ENCODE results near the gene CLEC4E.
"Not testable (repeated sequence)": the region's sequence is repeated elsewhere in the genome, so short reads cannot be mapped to it uniquely, and the experiment has no call there.

CLEC4E gene, protein sequence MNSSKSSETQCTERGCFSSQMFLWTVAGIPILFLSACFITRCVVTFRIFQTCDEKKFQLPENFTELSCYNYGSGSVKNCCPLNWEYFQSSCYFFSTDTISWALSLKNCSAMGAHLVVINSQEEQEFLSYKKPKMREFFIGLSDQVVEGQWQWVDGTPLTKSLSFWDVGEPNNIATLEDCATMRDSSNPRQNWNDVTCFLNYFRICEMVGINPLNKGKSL

DNA sequence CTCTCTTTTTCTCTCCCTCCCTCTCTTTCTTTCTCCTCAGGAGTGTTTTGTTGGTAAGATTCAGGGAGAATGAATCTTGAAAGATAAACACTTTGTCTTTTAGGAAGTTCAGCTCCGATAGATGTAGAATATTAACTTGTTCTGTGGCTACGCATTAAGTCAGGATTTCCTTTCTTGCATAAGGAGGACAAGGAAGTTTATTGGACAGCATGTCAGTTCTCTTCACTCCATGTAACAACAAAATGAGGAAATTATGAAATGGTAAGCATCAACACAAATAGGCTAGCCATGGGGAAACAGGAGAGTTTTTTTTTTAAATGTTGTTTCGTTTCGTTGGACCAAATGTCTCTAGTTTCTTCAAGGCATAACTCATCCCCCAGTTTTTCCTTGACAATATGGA, at the start of gene CLEC4E:
CLEC4E (minus strand) TSS at position 75 of the 400 bp plus-strand sequence. CDS start 108 bp downstream, outside the sequence.
- H3K4me1 ChIP-seq (ENCODE audit: control insufficient read depth, insufficient read depth, low read length, unreplicated experiment); H2AFZ ChIP-seq (ENCODE audit: low read length, unreplicated experiment); H3K4me3 ChIP-seq (ENCODE audit: low read depth, low read length); H3K27ac ChIP-seq (ENCODE audit: low read depth, low read length); H3K79me2 ChIP-seq (ENCODE audit: control insufficient read depth, insufficient read depth, low read length, unreplicated experiment); H3K36me3 ChIP-seq (ENCODE audit: insufficient read depth, low read length): not testable (repeated sequence)
- peaks cover 41% of the 10 kb centered on the region for H3K27me3 ChIP-seq (ENCODE audit: insufficient read depth, low read length)

DNA sequence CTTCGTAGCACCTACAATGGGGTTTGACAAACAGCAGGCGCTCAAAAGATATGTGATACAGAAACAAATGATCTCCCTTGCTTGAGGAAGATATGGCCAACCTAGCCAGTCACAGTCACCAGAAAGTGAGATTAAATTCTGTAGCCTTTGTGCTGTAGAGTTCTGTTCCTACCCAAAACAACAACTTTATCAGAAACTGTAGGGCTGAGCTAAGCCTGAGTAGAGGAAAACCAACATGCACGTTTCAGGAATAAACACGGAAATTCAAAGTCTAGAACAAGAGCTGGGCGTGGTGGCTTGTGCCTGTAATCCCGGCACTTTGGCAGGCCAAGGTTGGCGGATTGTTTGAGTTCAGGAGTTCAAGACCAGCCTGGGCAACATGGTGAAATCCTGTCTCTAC, 49.0 kb upstream of the CLEC4E start:
- Histone ChIP-seq H2AFZ (ENCODE audit: low read length, unreplicated experiment) (no peak overlapping the region), H3K79me2 (ENCODE audit: control insufficient read depth, insufficient read depth, low read length, unreplicated experiment) (no peaks in the 10 kb centered on the region), H3K36me3 (ENCODE audit: insufficient read depth, low read length) (no peaks in the 10 kb centered on the region), H3K4me3 (ENCODE audit: low read depth, low read length) (no peak overlapping the region), H3K4me1 (ENCODE audit: control insufficient read depth, insufficient read depth, low read length, unreplicated experiment) (no peaks in the 10 kb centered on the region), H3K27me3 (ENCODE audit: insufficient read depth, low read length) (peaks cover 10% of the 10 kb centered on the region; the same call in 1 of the 2 replicates), H3K27ac (ENCODE audit: low read depth, low read length) (no peak overlapping the region)

DNA sequence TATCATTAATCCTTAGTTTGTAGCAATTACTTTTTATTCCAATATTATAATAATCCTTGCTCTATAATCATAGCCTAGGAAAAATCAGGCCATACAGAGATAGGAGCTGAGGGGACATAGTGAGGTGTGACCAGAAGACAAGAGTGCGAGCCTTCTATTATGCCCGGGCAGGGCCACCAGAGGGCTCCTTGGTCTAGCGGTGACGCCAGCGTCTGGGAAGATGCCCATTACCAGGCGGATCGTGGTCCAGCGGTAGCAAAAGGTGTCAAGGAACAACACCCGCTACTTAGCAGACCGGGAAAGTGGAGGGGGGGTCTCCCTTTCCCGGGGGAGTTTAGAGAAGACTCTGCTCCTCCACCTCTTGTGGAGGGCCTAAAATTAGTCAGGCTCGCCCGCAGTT, 43.8 kb upstream of the CLEC4E start:
- H3K4me3 ChIP-seq (ENCODE audit: low read depth, low read length); H3K27me3 ChIP-seq (ENCODE audit: insufficient read depth, low read length); H2AFZ ChIP-seq (ENCODE audit: low read length, unreplicated experiment); H3K79me2 ChIP-seq (ENCODE audit: control insufficient read depth, insufficient read depth, low read length, unreplicated experiment); H3K36me3 ChIP-seq (ENCODE audit: insufficient read depth, low read length); H3K4me1 ChIP-seq (ENCODE audit: control insufficient read depth, insufficient read depth, low read length, unreplicated experiment); H3K27ac ChIP-seq (ENCODE audit: low read depth, low read length): not testable (repeated sequence)

DNA sequence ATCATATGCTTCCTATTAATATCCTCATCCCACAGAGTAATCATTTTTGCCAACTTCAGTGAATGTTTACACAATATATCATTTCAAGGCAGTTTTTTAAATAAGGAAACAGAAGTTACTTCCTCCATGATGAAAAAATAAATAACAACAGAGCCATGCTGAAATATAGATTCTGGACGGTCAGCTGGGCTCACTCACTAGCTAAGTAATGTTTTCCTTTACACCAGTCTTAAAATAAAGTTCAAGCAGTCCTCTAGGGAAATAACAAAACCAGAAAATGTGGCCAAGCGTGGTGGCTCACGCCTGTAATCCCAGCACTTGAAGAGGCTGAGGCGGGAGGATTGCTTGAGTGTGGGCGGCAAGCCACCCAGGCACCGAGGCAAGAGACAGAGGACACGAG, 43.3 kb upstream of the CLEC4E start:
- no peaks in the 10 kb centered on the region for H3K79me2 ChIP-seq (ENCODE audit: control insufficient read depth, insufficient read depth, low read length, unreplicated experiment)
- H3K27me3 ChIP-seq (ENCODE audit: insufficient read depth, low read length) = peaks cover 2% of the 10 kb centered on the region
- no peaks in the 10 kb centered on the region for H3K4me1 ChIP-seq (ENCODE audit: control insufficient read depth, insufficient read depth, low read length, unreplicated experiment)

DNA sequence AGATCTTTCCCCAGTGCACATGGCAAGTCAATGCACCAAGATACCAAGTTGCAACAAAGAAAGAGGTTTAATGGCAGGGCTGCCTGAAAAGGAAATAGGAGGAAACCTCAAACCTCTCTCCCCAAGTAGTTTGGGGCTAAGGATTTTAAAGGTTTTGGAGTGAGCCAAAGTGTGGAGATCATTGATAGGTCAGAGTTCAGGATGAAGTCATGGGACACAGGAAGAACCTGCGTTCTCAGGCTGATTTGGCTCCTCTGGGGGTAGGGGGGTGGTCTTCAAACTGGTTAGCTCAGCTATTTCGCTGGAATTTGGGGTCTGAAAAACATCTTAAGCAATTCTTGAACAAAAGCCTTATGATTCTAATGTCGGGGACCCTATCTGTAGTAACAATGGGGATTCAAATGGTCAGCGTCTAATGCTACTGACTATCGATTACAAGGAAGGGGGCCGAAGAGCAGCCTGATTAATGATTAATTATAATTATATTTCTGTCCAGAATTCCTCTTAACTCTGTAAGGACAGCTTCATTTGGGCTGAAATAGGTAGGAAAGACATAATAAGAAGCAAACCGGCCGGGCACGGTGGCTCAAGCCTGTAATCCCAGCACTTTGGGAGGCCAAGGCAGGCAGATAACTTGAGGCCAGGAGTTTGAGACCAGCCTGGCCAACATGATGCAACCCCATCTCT, 40.5 kb upstream of the CLEC4E start:
- Histone ChIP-seq H2AFZ (ENCODE audit: low read length, unreplicated experiment) (no peak overlapping the region), H3K36me3 (ENCODE audit: insufficient read depth, low read length) (no peaks in the 10 kb centered on the region), H3K4me1 (ENCODE audit: control insufficient read depth, insufficient read depth, low read length, unreplicated experiment) (no peaks in the 10 kb centered on the region), H3K4me3 (ENCODE audit: low read depth, low read length) (no peak overlapping the region), H3K27me3 (ENCODE audit: insufficient read depth, low read length) (peaks cover 9% of the 10 kb centered on the region), H3K79me2 (ENCODE audit: control insufficient read depth, insufficient read depth, low read length, unreplicated experiment) (no peaks in the 10 kb centered on the region), H3K27ac (ENCODE audit: low read depth, low read length) (no peak overlapping the region)

More for the DNA sequence above, 43.3 kb upstream of the CLEC4E start:
- H3K36me3 ChIP-seq (ENCODE audit: insufficient read depth, low read length) = no peaks in the 10 kb centered on the region
- no peak overlapping the region for H2AFZ ChIP-seq (ENCODE audit: low read length, unreplicated experiment)
- no peak overlapping the region for H3K27ac ChIP-seq (ENCODE audit: low read depth, low read length)
- no peak overlapping the region for H3K4me3 ChIP-seq (ENCODE audit: low read depth, low read length)

DNA sequence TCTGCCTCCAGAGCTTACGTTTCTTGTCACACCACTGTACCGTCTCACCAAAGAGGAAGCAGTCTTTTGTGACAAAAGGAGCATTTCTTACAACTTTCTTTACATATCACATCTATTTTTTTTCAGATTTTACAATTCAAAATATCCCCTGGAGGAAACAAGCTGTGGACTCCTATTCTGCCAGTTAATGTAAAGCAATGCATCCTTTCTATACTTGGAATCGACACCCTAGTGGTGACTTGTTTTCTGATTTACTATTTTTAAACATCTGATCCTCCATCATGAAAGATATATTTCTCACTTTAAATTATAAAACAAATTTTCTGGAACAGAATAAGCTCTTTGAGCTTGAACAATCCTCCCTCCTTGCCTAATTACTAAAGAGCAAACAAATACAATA, 37.2 kb upstream of the CLEC4E start:
- Histone ChIP-seq H3K79me2 (ENCODE audit: control insufficient read depth, insufficient read depth, low read length, unreplicated experiment) (no peaks in the 10 kb centered on the region), H3K27me3 (ENCODE audit: insufficient read depth, low read length) (peaks cover 9% of the 10 kb centered on the region), H3K4me1 (ENCODE audit: control insufficient read depth, insufficient read depth, low read length, unreplicated experiment) (no peaks in the 10 kb centered on the region), H2AFZ (ENCODE audit: low read length, unreplicated experiment) (no peak overlapping the region), H3K36me3 (ENCODE audit: insufficient read depth, low read length) (no peaks in the 10 kb centered on the region), H3K4me3 (ENCODE audit: low read depth, low read length) (no peak overlapping the region), H3K27ac (ENCODE audit: low read depth, low read length) (no peak overlapping the region)

DNA sequence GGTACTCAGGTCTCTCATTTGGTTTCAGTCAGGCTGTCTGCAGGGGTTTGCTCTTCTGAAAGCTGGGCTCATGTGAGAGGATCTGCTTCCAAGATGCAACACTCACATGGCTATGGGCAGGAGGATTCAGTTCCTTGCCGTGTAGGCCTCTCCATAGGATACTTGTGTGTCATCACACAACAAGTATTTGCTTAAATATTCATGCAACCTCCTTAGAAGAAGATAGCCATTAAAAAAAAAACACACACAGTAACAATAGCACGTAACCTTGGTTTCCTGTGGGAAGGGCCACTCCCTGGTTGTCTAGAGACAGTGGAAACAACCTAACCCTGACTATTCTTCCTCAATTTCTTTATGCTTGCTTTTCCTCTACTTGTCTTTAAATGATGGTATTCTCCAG, 31.8 kb upstream of the CLEC4E start:
- Histone ChIP-seq H3K4me3 (ENCODE audit: low read depth, low read length) (no peak overlapping the region), H3K27ac (ENCODE audit: low read depth, low read length) (no peak overlapping the region), H3K79me2 (ENCODE audit: control insufficient read depth, insufficient read depth, low read length, unreplicated experiment) (no peaks in the 10 kb centered on the region), H2AFZ (ENCODE audit: low read length, unreplicated experiment) (no peak overlapping the region), H3K4me1 (ENCODE audit: control insufficient read depth, insufficient read depth, low read length, unreplicated experiment) (no peaks in the 10 kb centered on the region), H3K27me3 (ENCODE audit: insufficient read depth, low read length) (peaks cover 9% of the 10 kb centered on the region), H3K36me3 (ENCODE audit: insufficient read depth, low read length) (no peaks in the 10 kb centered on the region)

DNA sequence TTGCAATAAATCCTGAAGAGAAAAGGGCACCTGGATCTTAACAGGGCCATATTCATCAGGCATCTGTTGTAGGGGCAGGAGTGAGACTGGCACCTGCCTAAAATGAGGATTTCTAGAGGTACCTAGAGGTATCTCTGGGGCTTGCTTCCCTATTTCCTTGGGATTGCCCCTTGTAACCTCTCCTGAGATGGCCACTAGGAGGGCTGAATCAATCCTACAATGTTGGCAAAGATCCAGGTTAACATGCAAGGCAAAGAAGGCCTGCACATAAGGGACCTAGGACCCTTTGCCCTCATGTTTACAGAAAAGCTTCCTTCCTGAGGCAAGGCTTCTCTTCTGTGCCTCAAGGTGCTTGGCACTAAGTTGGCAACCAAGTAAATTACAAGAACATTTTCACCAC, 25.8 kb upstream of the CLEC4E start:
- no peaks in the 10 kb centered on the region for H3K27me3 ChIP-seq (ENCODE audit: insufficient read depth, low read length)
- no peak overlapping the region for H3K4me3 ChIP-seq (ENCODE audit: low read depth, low read length)
- no peaks in the 10 kb centered on the region for H3K36me3 ChIP-seq (ENCODE audit: insufficient read depth, low read length)
- H3K27ac ChIP-seq (ENCODE audit: low read depth, low read length) = no peak overlapping the region
- H3K4me1 ChIP-seq (ENCODE audit: control insufficient read depth, insufficient read depth, low read length, unreplicated experiment) = no peaks in the 10 kb centered on the region
- H2AFZ ChIP-seq (ENCODE audit: low read length, unreplicated experiment) = no peak overlapping the region
- no peaks in the 10 kb centered on the region for H3K79me2 ChIP-seq (ENCODE audit: control insufficient read depth, insufficient read depth, low read length, unreplicated experiment)

DNA sequence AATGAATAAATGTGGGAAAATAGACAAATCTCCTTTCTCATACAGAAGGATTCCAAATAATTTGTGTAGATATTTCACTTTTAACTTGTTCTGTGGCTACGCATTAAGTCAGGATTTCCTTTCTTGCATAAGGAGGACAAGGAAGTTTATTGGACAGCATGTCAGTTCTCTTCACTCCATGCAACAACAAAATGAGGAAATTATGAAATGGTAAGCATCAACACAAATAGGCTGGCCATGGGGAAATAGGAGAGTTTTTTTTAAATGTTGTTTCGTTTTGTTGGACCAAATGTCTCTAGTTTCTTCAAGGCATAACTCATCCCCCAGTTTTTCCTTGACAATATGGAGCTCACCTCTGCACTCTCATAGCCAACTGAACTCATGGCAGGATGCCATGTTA, 25.3 kb upstream of the CLEC4E start:
- not testable (repeated sequence) for H3K27me3 ChIP-seq (ENCODE audit: insufficient read depth, low read length); H2AFZ ChIP-seq (ENCODE audit: low read length, unreplicated experiment); H3K4me1 ChIP-seq (ENCODE audit: control insufficient read depth, insufficient read depth, low read length, unreplicated experiment); H3K27ac ChIP-seq (ENCODE audit: low read depth, low read length); H3K79me2 ChIP-seq (ENCODE audit: control insufficient read depth, insufficient read depth, low read length, unreplicated experiment); H3K4me3 ChIP-seq (ENCODE audit: low read depth, low read length); H3K36me3 ChIP-seq (ENCODE audit: insufficient read depth, low read length)

DNA sequence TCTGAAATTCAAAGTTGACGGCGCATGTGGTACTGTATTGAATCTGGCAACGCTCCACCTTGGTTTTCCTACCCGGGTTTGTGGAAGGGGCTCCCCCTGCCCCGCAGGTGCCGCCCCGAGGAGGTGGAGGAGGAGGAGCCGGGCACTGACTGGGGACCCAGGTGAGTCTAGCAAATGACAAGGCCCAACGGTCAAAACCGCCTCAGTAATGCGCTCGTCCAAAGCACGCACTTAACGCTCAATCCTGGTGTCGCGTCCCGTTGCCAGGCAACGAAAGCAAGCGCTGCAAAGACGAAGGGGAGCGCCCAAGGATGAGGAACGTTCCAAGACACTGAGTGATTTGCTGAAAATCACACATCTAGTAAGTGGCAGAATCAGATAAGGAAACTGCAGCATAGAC, 24.0 kb upstream of the CLEC4E start:
- Histone ChIP-seq H3K36me3 (ENCODE audit: insufficient read depth, low read length) (no peaks in the 10 kb centered on the region), H3K4me3 (ENCODE audit: low read depth, low read length) (no peak overlapping the region), H3K79me2 (ENCODE audit: control insufficient read depth, insufficient read depth, low read length, unreplicated experiment) (no peaks in the 10 kb centered on the region), H2AFZ (ENCODE audit: low read length, unreplicated experiment) (no peak overlapping the region), H3K27me3 (ENCODE audit: insufficient read depth, low read length) (no peaks in the 10 kb centered on the region), H3K27ac (ENCODE audit: low read depth, low read length) (no peak overlapping the region), H3K4me1 (ENCODE audit: control insufficient read depth, insufficient read depth, low read length, unreplicated experiment) (no peaks in the 10 kb centered on the region)

DNA sequence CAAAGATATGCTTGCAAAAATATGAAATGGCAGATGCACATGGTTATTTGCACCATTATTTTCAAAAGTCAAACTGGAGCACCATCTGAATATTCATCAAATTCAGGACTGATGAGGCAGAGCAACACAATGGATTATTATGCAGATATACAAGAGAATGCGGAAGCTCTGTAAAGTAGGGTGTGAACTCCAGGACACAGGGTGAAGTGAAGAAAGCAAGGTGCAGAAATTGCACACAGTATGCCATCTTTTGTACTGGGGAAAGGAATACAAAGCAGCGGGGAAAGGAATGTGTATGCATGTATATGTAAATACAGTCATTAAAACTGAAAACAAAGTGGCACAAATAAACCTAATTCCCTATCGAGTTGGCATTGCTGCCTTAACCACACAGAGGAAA, 22.7 kb upstream of the CLEC4E start:
- Histone ChIP-seq H2AFZ (ENCODE audit: low read length, unreplicated experiment) (no peak overlapping the region), H3K27me3 (ENCODE audit: insufficient read depth, low read length) (no peaks in the 10 kb centered on the region), H3K4me3 (ENCODE audit: low read depth, low read length) (no peak overlapping the region), H3K79me2 (ENCODE audit: control insufficient read depth, insufficient read depth, low read length, unreplicated experiment) (no peaks in the 10 kb centered on the region), H3K36me3 (ENCODE audit: insufficient read depth, low read length) (no peaks in the 10 kb centered on the region), H3K4me1 (ENCODE audit: control insufficient read depth, insufficient read depth, low read length, unreplicated experiment) (no peaks in the 10 kb centered on the region), H3K27ac (ENCODE audit: low read depth, low read length) (no peak overlapping the region)
